HG03442 (cell line): Measurements from ENCODE around the gene ST3GAL6.

Experiments
- ATAC-seq: cut with Tn5 transposase; IDR thresholded peaks from one replicate; pipeline ENCODE4 v1.9.1; 2021; ENCODE audit warnings: mild to moderate bottlenecking, moderate library complexity; ENCODE audit not compliant: unreplicated experiment

ST3GAL6 gene

DNA sequence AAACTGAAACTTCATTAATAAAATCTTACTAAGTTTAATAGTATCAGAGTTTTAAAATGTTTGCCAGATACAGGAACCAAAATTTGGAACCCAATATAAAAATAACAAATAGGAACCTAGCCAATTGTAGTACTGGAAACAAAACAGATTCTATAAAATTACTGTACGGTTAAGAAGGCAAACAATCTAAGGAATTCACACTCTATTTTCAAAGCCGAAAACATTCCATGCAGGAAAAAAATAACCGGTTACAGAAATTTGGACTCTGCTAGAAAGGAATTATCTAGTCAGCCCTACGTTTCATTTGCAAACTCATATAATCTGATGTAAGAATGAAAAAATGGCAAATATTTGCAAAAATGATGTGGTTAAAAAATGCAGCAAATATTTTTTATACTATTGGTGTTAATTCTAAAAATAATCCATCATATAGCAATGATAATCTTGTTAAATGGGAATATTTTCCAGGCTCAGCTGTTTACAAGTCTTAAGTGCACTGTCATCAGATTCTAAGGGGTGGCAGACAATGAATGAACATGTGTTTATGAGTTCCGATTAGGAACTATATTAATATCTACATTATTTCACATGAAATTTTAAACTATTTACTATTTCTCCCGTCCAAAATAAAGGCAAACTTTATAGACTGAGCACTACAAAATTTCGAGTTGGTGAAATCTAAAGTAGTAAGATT is 80.3 kb downstream of the ST3GAL6 start:
- ATAC-seq: no peak
